H1 (cell line): ENCODE results near the gene ACP2. TPM values are rescaled to one million over a fixed set of nuclear protein-coding genes. Genes with fewer than 3 reads are reported as not detected.

Source experiments
- CTCF ChIA-PET: fragments of 300-600 bp; sonication (Branson Sonifier 250); formaldehyde crosslinking; loops from one replicate; lab custom pipeline; 2021; ENCODE audit not compliant: partially characterized antibody; lab: Charles Lee
- POLR2A ChIA-PET: fragments of 300-600 bp; sonication (Branson Sonifier 250); formaldehyde crosslinking; loops from one replicate; lab custom pipeline; 2021; ENCODE audit warnings: inconsistent platforms; ENCODE audit not compliant: partially characterized antibody; lab: Charles Lee
- DNase-seq, 2 experiments: peaks; one replicate each; pipeline versions ENCODE4 v3.0.0 to v3.0.0-alpha.2; 2010 to 2022; ENCODE audit warnings: low spot score in 2 of 2, low read depth in 1 of 2, mixed read lengths in 1 of 2
- FAIRE-seq: peaks from 2 replicates; lab custom pipeline; 2011; peaks lifted over from hg19 to GRCh38; lab: Jason Lieb, UNC
- H2AFZ ChIP-seq: 2 replicates; pipeline ENCODE4 v1.8.1; 2012; ENCODE audit warnings: low read length, inconsistent platforms
- H2AK5ac ChIP-seq: 2 replicates; pipeline ENCODE4 v1.6.1; 2013; ENCODE audit warnings: low read depth, low read length
- H2BK120ac ChIP-seq: replicated peaks from 2 replicates; pipeline ENCODE3; 2013; ENCODE audit warnings: low read depth, low read length, inconsistent platforms
- H2BK12ac ChIP-seq: 2 replicates; pipeline ENCODE4 v1.6.1; 2013; ENCODE audit warnings: low read depth, low read length
- H2BK15ac ChIP-seq: 2 replicates; pipeline ENCODE4 v1.6.1; 2013; ENCODE audit warnings: low read length
- H2BK20ac ChIP-seq: 2 replicates; pipeline ENCODE4 v1.6.1; 2013; ENCODE audit warnings: low read length
- H2BK5ac ChIP-seq: 2 replicates; pipeline ENCODE4 v1.6.1; 2013; ENCODE audit warnings: low read depth, low read length
- H3K14ac ChIP-seq: 2 replicates; pipeline ENCODE4 v1.6.1; 2013; ENCODE audit warnings: inconsistent platforms; ENCODE audit not compliant: insufficient read length
- H3K18ac ChIP-seq: 2 replicates; pipeline ENCODE4 v1.6.1; 2013; ENCODE audit warnings: low read length; ENCODE audit errors: extremely low read depth
- H3K23ac ChIP-seq: 2 replicates; pipeline ENCODE4 v1.6.1; 2013; ENCODE audit warnings: inconsistent platforms; ENCODE audit not compliant: insufficient read length
- H3K23me2 ChIP-seq: 2 replicates; pipeline ENCODE4 v1.6.1; 2013; ENCODE audit warnings: low read depth, low read length
- H3K27ac ChIP-seq: 2 replicates; pipeline ENCODE4 v1.6.1; 2011; ENCODE audit warnings: low read depth, low read length, inconsistent platforms
- H3K27me3 ChIP-seq, 4 experiments: replicated peaks in 1 of 4; 1 replicate in 1 of 4; 2 replicates in 3 of 4; pipeline versions ENCODE4 v1.6.1 to v1.8.1; 2011 to 2013; ENCODE audit warnings: low read length in 3 of 4, mild to moderate bottlenecking in 3 of 4, inconsistent platforms in 2 of 4, mixed read lengths in 2 of 4, moderate library complexity in 1 of 4; ENCODE audit not compliant: control insufficient read depth in 3 of 4, insufficient read depth in 3 of 4; ENCODE audit errors: extremely low read depth in 1 of 4
- H3K36me3 ChIP-seq, 4 experiments: 2 replicates each; pipeline versions ENCODE4 v1.6.1 to v1.8.1; 2011 to 2013; ENCODE audit warnings: mild to moderate bottlenecking in 4 of 4, low read length in 3 of 4, moderate library complexity in 2 of 4, control low read depth in 1 of 4, inconsistent platforms in 1 of 4; ENCODE audit not compliant: insufficient read depth in 4 of 4, control insufficient read depth in 2 of 4
- H3K4ac ChIP-seq: replicated peaks from 2 replicates; pipeline ENCODE3; 2013; ENCODE audit warnings: low read length, low read depth, mixed read lengths, inconsistent platforms; ENCODE audit not compliant: insufficient read length
- H3K4me1 ChIP-seq, 4 experiments: replicated peaks in 1 of 4; 1 replicate in 1 of 4; 2 replicates in 3 of 4; pipeline versions ENCODE4 v1.6.1 to v1.8.1; 2011 to 2013; ENCODE audit warnings: low read length in 3 of 4, inconsistent platforms in 2 of 4, mixed read lengths in 1 of 4; ENCODE audit not compliant: insufficient read depth in 4 of 4, control insufficient read depth in 3 of 4
- H3K4me2 ChIP-seq, 2 experiments: 2 replicates each; pipeline versions ENCODE4 v1.6.1 to v1.8.1; 2011 to 2013; ENCODE audit warnings: low read depth in 2 of 2, low read length in 2 of 2, control low read depth in 1 of 2, inconsistent platforms in 1 of 2, mild to moderate bottlenecking in 1 of 2; ENCODE audit not compliant: insufficient read depth in 1 of 2
- H3K4me3 ChIP-seq, 4 experiments: fragments of 200-600, 300-600 bp in 1 of 4; sonication (generic), shearing (Covaris generic), sonication (Bioruptor Twin) in 1 of 4; 2 replicates each; pipeline versions ENCODE4 v1.5.1 to v1.8.1; 2011 to 2016; ENCODE audit warnings: low read length in 4 of 4, low read depth in 3 of 4, control low read depth in 2 of 4, inconsistent platforms in 2 of 4, mild to moderate bottlenecking in 2 of 4, mixed read lengths in 1 of 4, moderate library complexity in 1 of 4; ENCODE audit not compliant: insufficient read depth in 2 of 4; ENCODE audit errors: extremely low read depth in 1 of 4
- H3K56ac ChIP-seq: replicated peaks from 2 replicates; pipeline ENCODE3; 2013; ENCODE audit warnings: low read depth, mild to moderate bottlenecking, mixed read lengths, low read length, inconsistent platforms; ENCODE audit not compliant: insufficient read length
- H3K79me1 ChIP-seq: 2 replicates; pipeline ENCODE4 v1.6.1; 2013; ENCODE audit warnings: low read depth, low read length, control low read depth
- H3K79me2 ChIP-seq, 2 experiments: 2 replicates each; pipeline versions ENCODE4 v1.6.1 to v1.8.1; 2012 to 2013; ENCODE audit warnings: low read length in 2 of 2, mild to moderate bottlenecking in 2 of 2, inconsistent platforms in 1 of 2; ENCODE audit not compliant: insufficient read depth in 2 of 2, control insufficient read depth in 1 of 2
- H3K9ac ChIP-seq, 4 experiments: replicated peaks in 1 of 4; 1 replicate in 1 of 4; 2 replicates in 3 of 4; pipeline versions ENCODE4 v1.6.1 to v1.8.1; 2011 to 2013; ENCODE audit warnings: low read depth in 3 of 4, low read length in 3 of 4, control low read depth in 2 of 4, mild to moderate bottlenecking in 2 of 4, moderate library complexity in 2 of 4, inconsistent platforms in 1 of 4; ENCODE audit errors: extremely low read depth in 1 of 4
- H3K9me3 ChIP-seq, 2 experiments: 2 replicates each; pipeline versions ENCODE4 v1.6.1 to v1.8.1; 2012 to 2013; ENCODE audit warnings: mild to moderate bottlenecking in 2 of 2, moderate library complexity in 2 of 2, control low read depth in 1 of 2, inconsistent platforms in 1 of 2, low read depth in 1 of 2, low read length in 1 of 2, mixed read lengths in 1 of 2; ENCODE audit not compliant: insufficient read depth in 2 of 2
- H4K20me1 ChIP-seq, 2 experiments: replicated peaks in 1 of 2; 2 replicates each; pipeline versions ENCODE3 to v1.8.1; 2011 to 2013; ENCODE audit warnings: inconsistent platforms in 2 of 2, low read length in 2 of 2, mild to moderate bottlenecking in 1 of 2; ENCODE audit not compliant: insufficient read depth in 2 of 2, control insufficient read depth in 1 of 2
- H4K5ac ChIP-seq: 2 replicates; pipeline ENCODE4 v1.6.1; 2013; ENCODE audit warnings: low read length, low read depth, mixed read lengths, inconsistent platforms; ENCODE audit not compliant: insufficient read length
- H4K8ac ChIP-seq: 2 replicates; pipeline ENCODE4 v1.8.0; 2013; ENCODE audit warnings: mild to moderate bottlenecking, moderate library complexity, low read length, inconsistent platforms; ENCODE audit not compliant: insufficient read depth; ENCODE audit errors: extremely low read depth
- H4K91ac ChIP-seq: replicated peaks from 2 replicates; pipeline ENCODE3; 2013; ENCODE audit warnings: low read length, mixed read lengths, inconsistent platforms; ENCODE audit not compliant: insufficient read length
- CBX5 ChIP-seq: fragments of 300-800, 300-1000 bp; sonication (generic); IDR thresholded peaks from 2 replicates; pipeline ENCODE4 v1.7.1; 2016; ENCODE audit warnings: antibody characterized with exemption, low read length, low read depth
- CREB1 ChIP-seq: IDR thresholded peaks from 2 replicates; pipeline ENCODE4 v1.6.1; 2012; ENCODE audit warnings: inconsistent platforms
- CTBP2 ChIP-seq: IDR thresholded peaks from 2 replicates; pipeline ENCODE4 v1.7.0; 2011; ENCODE audit warnings: borderline replicate concordance, mild to moderate bottlenecking, moderate library complexity, mixed read lengths, low read length; ENCODE audit not compliant: insufficient read depth, insufficient read length
- EZH2 ChIP-seq: fragments of 200-600 bp; sonication (generic); IDR thresholded peaks from 2 replicates; pipeline ENCODE4 v1.7.1; 2012; ENCODE audit warnings: low read depth, mild to moderate bottlenecking, moderate library complexity, low read length, inconsistent platforms; ENCODE audit not compliant: severe bottlenecking
- KDM5A ChIP-seq: fragments of 200-600 bp; IDR thresholded peaks from 2 replicates; pipeline ENCODE4 v1.7.1; 2012; ENCODE audit warnings: mild to moderate bottlenecking, low read length, inconsistent platforms, mixed read lengths
- MAX ChIP-seq: IDR thresholded peaks from 2 replicates; pipeline ENCODE4 v1.6.1; 2012; ENCODE audit warnings: inconsistent platforms
- POLR2A ChIP-seq, 2 experiments: IDR thresholded peaks; 1 replicate in 1 of 2; 2 replicates in 1 of 2; pipeline ENCODE4 v1.6.1; 2011; ENCODE audit warnings: low read depth in 2 of 2, low read length in 2 of 2, mild to moderate bottlenecking in 2 of 2; ENCODE audit errors: control extremely low read depth in 1 of 2
- POU5F1 ChIP-seq: IDR thresholded peaks from 2 replicates; pipeline ENCODE4 v1.6.1; 2011; ENCODE audit warnings: low read depth, mild to moderate bottlenecking, low read length, moderate library complexity
- RXRA ChIP-seq: IDR thresholded peaks from 2 replicates; pipeline ENCODE4 v1.6.1; 2011; ENCODE audit warnings: low read depth, mild to moderate bottlenecking, low read length, moderate library complexity; ENCODE audit not compliant: insufficient read depth
- SUZ12 ChIP-seq: fragments of 200-600 bp; sonication (generic); IDR thresholded peaks from 2 replicates; pipeline ENCODE4 v1.6.1; 2012; ENCODE audit warnings: mild to moderate bottlenecking, inconsistent platforms, low read length, moderate library complexity, mixed read lengths
- TEAD4 ChIP-seq: IDR thresholded peaks from 2 replicates; pipeline ENCODE4 v1.6.1; 2012; ENCODE audit warnings: low read depth, low read length, inconsistent platforms, mixed read lengths
- USF2 ChIP-seq: IDR thresholded peaks from 2 replicates; pipeline ENCODE4 v1.6.1; 2011; ENCODE audit warnings: low read length, improper control_type of control experiment
- WGBS, 2 experiments: shearing (Covaris generic) in 1 of 2; methylation state at CpG; one replicate each; pipeline versions ENCODE4 v1.1.6 to v1.1.7; 2013 to 2015; ENCODE audit warnings: low lambda C conversion rate in 2 of 2, mixed read lengths in 2 of 2, inconsistent platforms in 1 of 2, low coverage in 1 of 2, missing lambda C conversion rate in 1 of 2; ENCODE audit not compliant: insufficient replicate concordance in 2 of 2, insufficient coverage in 1 of 2, insufficient read length in 1 of 2; ENCODE audit errors: extremely low coverage in 1 of 2, missing lambda C conversion rate in 1 of 2; 5-methylcytosine and 5-hydroxymethylcytosine counted together
- polyA plus RNA-seq, 7 experiments: library from polyadenylated mRNA; depleted of rRNA in 3 of 7; stranded (reverse) in 5 of 7; unstranded in 2 of 7; fragments of >200 nt in 5 of 7; fragments of 200-250 nt in 2 of 7; gene quantifications; 1 replicate in 5 of 7; 2 replicates in 1 of 7; 4 replicates in 1 of 7; pipeline versions ENCODE4 v1.2.1 to v1.2.3, GENCODE V29; 2011 to 2013; ENCODE audit warnings: missing spikeins in 2 of 7, mixed read lengths in 2 of 7
- total RNA-seq: library from RNA; stranded (reverse); fragmentation: NEBNext Ultra II Directional; extraction: Animal tissue kit (Norgen Biotek cat#: 25700); gene quantifications from 2 replicates; pipeline ENCODE4 v1.2.1, GENCODE V29; 2021

The ACP2 gene
- total and polyA plus RNA-seq, 2 of the 8 experiments (the other 6 are each of a cell fraction or from before 2014, with no cell fraction given) = 17.8 to 19.8 TPM

- CTCF ChIA-PET = interaction anchor here (0.7 to 10.9 kb wide), 7 partner anchors 8 to 65 kb away, joined by 3 to 127 read pairs (median 7); partner anchors contain the start of genes DDB2 and NR1H3
- no peak for TF ChIP-seq POU5F1
- no peak for TF ChIP-seq CTBP2
- no peak for TF ChIP-seq KDM5A
- TF ChIP-seq USF2 = no peak
- no peak for TF ChIP-seq EZH2
- no peak for TF ChIP-seq CREB1
- TF ChIP-seq RXRA = no peak
- no peak for TF ChIP-seq TEAD4
- TF ChIP-seq CBX5 = no peak
- TF ChIP-seq MAX = no peak
- TF ChIP-seq SUZ12 = no peak
- peak in 1 of 2 experiments; percentile 40; a peak in 1 of 3 replicates for TF ChIP-seq POLR2A (IDR thresholded peaks at IDR 0.05; ENCODE audit: control extremely low read depth in 1 of 2, low read depth in 2 of 2, low read length in 2 of 2)
Observed at GRCh38 chr11:47242596-47243192, 5.9 kb downstream of the ACP2 start.

More at GRCh38 chr11:47242596-47243192, 5.9 kb downstream of the ACP2 start:
- WGBS, 2 experiments = 95% methylated on average over 18 of the region's 21 CpGs; no CpG with 5 or more reads in 1 of the 2 experiments
- FAIRE-seq (no peak), DNase-seq (no peak)
- no peak overlapping the region for H3K4ac ChIP-seq
- H3K18ac ChIP-seq = no peak overlapping the region
- H4K8ac ChIP-seq = no peak overlapping the region
- no peak overlapping the region for H4K91ac ChIP-seq
- H3K9me3 ChIP-seq = no peaks in the 10 kb centered on the region
- POLR2A ChIA-PET = interaction anchor here (0.9 to 11.4 kb wide), 13 partner anchors 8 to 80 kb away, joined by 3 to 138 read pairs (median 5); partner anchors contain the start of genes DDB2 and NR1H3
- no peak overlapping the region for H3K14ac ChIP-seq
- no peak overlapping the region for H2AFZ ChIP-seq
- no peak overlapping the region for H3K27ac ChIP-seq
- H2BK20ac ChIP-seq = no peak overlapping the region
- peaks cover 2% of the 10 kb centered on the region; the same call in 1 of the 2 replicates for H3K23me2 ChIP-seq
- H3K56ac ChIP-seq = no peak overlapping the region
- H3K9ac ChIP-seq = no peak overlapping the region
- H3K36me3 ChIP-seq = peaks cover 20 to 50% (median 35%) of the 10 kb centered on the region in 4 experiments
- H4K5ac ChIP-seq = no peak overlapping the region
- H2BK15ac ChIP-seq = no peak overlapping the region
- no peak overlapping the region for H2AK5ac ChIP-seq
- no peak overlapping the region for H2BK5ac ChIP-seq
- no peak overlapping the region for H2BK12ac ChIP-seq
- no peaks in the 10 kb centered on the region for H3K27me3 ChIP-seq
- peaks cover 0 to 3% (median 0%) of the 10 kb centered on the region in 4 experiments; a peak in 1 of 7 replicates for H3K4me1 ChIP-seq
- H3K4me3 ChIP-seq = no peak overlapping the region
- H3K79me2 ChIP-seq = no peaks in the 10 kb centered on the region
- H4K20me1 ChIP-seq = peaks cover 0 to 8% of the 10 kb centered on the region in 2 experiments
- H3K23ac ChIP-seq = no peak overlapping the region
- H2BK120ac ChIP-seq = no peak overlapping the region
- H3K4me2 ChIP-seq = no peak overlapping the region
- H3K79me1 ChIP-seq = no peaks in the 10 kb centered on the region; the same call in 1 of the 2 replicates
